GM12875 (cell line): ENCODE data around the gene ALG5.

Experiments
- H3K4me3 ChIP-seq: one replicate; pipeline ENCODE4 v1.5.1; 2011; ENCODE audit warnings: low read depth, low read length, control low read depth
- TF ChIP-seq, protein P1 (sequence below): IDR thresholded peaks from 2 replicates; pipeline ENCODE4 v1.5.1; 2011; ENCODE audit warnings: low read depth, mild to moderate bottlenecking, control low read depth, inconsistent platforms, low read length, moderate library complexity, borderline replicate concordance; ENCODE audit not compliant: insufficient read depth

The ALG5 gene

DNA sequence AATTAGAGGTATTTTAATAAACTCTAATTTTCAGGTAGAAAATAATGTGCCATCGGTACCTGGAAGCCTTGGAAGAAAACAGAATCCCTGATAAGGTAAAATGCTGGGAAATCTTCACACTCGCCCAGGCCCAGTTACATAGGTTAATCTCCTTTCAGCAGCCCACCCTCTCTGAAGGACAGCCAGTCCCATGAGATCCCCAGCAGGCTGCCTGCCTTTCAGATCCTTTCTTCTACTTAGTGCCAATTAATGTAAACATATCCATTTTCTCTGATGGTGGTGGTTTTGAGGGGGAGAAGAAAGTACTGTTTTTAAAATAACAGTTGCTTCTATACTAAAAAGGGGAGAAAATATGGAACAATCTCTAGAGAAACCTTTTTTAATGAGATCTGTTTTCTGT, 91.3 kb downstream of the ALG5 start:
- no peak overlapping the region for H3K4me3 ChIP-seq
- TF ChIP-seq, protein P1, sequence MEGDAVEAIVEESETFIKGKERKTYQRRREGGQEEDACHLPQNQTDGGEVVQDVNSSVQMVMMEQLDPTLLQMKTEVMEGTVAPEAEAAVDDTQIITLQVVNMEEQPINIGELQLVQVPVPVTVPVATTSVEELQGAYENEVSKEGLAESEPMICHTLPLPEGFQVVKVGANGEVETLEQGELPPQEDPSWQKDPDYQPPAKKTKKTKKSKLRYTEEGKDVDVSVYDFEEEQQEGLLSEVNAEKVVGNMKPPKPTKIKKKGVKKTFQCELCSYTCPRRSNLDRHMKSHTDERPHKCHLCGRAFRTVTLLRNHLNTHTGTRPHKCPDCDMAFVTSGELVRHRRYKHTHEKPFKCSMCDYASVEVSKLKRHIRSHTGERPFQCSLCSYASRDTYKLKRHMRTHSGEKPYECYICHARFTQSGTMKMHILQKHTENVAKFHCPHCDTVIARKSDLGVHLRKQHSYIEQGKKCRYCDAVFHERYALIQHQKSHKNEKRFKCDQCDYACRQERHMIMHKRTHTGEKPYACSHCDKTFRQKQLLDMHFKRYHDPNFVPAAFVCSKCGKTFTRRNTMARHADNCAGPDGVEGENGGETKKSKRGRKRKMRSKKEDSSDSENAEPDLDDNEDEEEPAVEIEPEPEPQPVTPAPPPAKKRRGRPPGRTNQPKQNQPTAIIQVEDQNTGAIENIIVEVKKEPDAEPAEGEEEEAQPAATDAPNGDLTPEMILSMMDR, result no peak

DNA sequence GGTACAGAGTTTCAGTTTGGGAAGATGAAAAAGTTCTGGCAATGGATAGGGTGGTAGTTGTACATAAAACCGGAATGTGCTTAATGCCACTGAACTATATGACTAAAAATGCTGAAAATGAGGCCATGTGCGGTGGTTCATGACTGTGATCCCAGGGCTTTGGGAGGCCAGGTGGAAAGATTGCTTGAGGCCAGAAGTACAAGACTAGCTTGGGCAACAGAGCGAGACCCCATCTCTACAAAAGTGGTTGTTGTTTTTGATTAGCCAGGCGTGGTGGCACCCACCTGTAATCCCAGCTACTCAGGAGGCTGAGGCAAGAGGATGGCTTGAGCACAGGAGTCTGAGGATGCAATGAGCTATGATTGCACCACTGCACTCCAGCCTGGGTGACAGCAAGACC, 91.9 kb downstream of the ALG5 start:
- TF ChIP-seq, protein P1, result no peak
- no peak overlapping the region for H3K4me3 ChIP-seq

DNA sequence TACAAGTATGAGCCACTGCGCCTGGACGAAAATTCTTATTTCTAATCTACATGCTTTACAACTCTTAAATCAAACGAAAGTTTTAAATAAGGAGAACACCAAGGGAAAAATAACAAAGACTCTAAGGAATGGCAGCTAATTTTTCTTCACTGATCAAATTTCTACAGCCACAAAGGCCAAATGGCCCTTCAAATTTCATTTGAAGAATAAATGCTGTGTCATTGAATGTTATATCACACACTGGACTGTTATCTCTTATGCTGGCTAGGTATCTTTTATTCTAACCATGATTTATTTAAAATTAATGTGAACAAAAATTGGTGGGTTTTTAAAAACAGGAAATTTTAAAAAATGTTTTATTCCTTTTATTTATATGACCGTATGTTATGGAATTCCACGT, 93.2 kb downstream of the ALG5 start:
- TF ChIP-seq, protein P1, result no peak
- H3K4me3 ChIP-seq, result no peak overlapping the region

- TF ChIP-seq, protein P1, result no peak
- H3K4me3 ChIP-seq, result no peak overlapping the region
Observed at GRCh38 chr13:36903925-36904595, 95.1 kb downstream of the ALG5 start.
